A549 (cell line): ENCODE measurements around the gene IRX6. TPM values are rescaled to one million over a fixed set of nuclear protein-coding genes. Genes with fewer than 3 reads are reported as not detected.

ENCODE experiments used
- ATAC-seq, 2 experiments: fragments of 200-7000 bp in 1 of 2; fragments of >200 bp in 1 of 2; cut with Nextera tagmentation in 1 of 2; cut with Tn5 transposase in 1 of 2; 3 replicates each; pipeline versions ENCODE4 v1.8.0 to v1.9.1; 2018 to 2020; ENCODE audit warnings: mild to moderate bottlenecking in 1 of 2, moderate library complexity in 1 of 2
- CTCF ChIA-PET: fragments of 300-600 bp; sonication (Branson Sonifier 250); formaldehyde crosslinking; extraction: SDS; loops from one replicate; lab custom pipeline; 2021; ENCODE audit warnings: antibody characterized with exemption, inconsistent platforms; lab: Yijun Ruan, JAX
- POLR2A ChIA-PET: fragments of 350-600 bp; formaldehyde crosslinking; extraction: SDS; loops from one replicate; lab custom pipeline; 2021; ENCODE audit warnings: antibody characterized with exemption, inconsistent platforms; lab: Yijun Ruan, JAX
- DNase-seq, 2 experiments: peaks; one replicate each; pipeline versions ENCODE4 v3.0.0 to v3.0.0-alpha.2; 2011 to 2016; ENCODE audit warnings: low read depth in 1 of 2, low spot score in 1 of 2
- FAIRE-seq: peaks from 2 replicates; lab custom pipeline; 2011; peaks lifted over from hg19 to GRCh38; lab: Jason Lieb, UNC
- H3K27ac ChIP-seq, 2 experiments: fragments of >200 bp; sonication (Bioruptor Twin); formaldehyde crosslinking; 3 replicates each; pipeline ENCODE4 v1.5.1; 2016 to 2017
- H3K4me1 ChIP-seq: fragments of >200 bp; sonication (Bioruptor Twin); formaldehyde crosslinking; 3 replicates; pipeline ENCODE4 v1.6.1; 2016
- H3K4me2 ChIP-seq: fragments of >200 bp; sonication (Bioruptor Twin); formaldehyde crosslinking; 3 replicates; pipeline ENCODE4 v1.6.1; 2016
- H3K4me3 ChIP-seq: fragments of >200 bp; sonication (Bioruptor Twin); formaldehyde crosslinking; 3 replicates; pipeline ENCODE4 v1.5.1; 2016
- H3K9me3 ChIP-seq: fragments of >200 bp; sonication (Bioruptor Twin); formaldehyde crosslinking; 3 replicates; pipeline ENCODE4 v1.6.1; 2016
- BHLHE40 ChIP-seq: IDR thresholded peaks from 2 replicates; pipeline ENCODE4 v1.6.1; 2012; ENCODE audit warnings: low read depth, low read length, inconsistent platforms
- CBX2 ChIP-seq: fragments of 200-600 bp; sonication (generic); IDR thresholded peaks from 2 replicates; pipeline ENCODE4 v1.6.1; 2016; ENCODE audit warnings: low read depth, mild to moderate bottlenecking, borderline replicate concordance
- CHD2 ChIP-seq: fragments of 150-350 bp; IDR thresholded peaks from 2 replicates; pipeline ENCODE4 v1.6.1; 2014; ENCODE audit warnings: low read length; ENCODE audit not compliant: partially characterized antibody
- CHD4 ChIP-seq: fragments of 200-600 bp; sonication (generic); IDR thresholded peaks from 2 replicates; pipeline ENCODE4 v1.6.1; 2016; ENCODE audit warnings: antibody characterized with exemption, mild to moderate bottlenecking, borderline replicate concordance
- EP300 ChIP-seq, 2 experiments: fragments of >200 bp; sonication (Bioruptor Twin); formaldehyde crosslinking; IDR thresholded peaks; 2 replicates in 1 of 2; 3 replicates in 1 of 2; pipeline ENCODE4 v1.6.1; 2016 to 2017
- FOXS1 ChIP-seq: fragments of 250-450 bp; sonication (Bioruptor Pico); IDR thresholded peaks from 2 replicates; pipeline ENCODE4 v1.5.0; 2020; ENCODE audit warnings: mild to moderate bottlenecking, moderate library complexity
- HDAC2 ChIP-seq: fragments of 200-600 bp; sonication (generic); IDR thresholded peaks from 2 replicates; pipeline ENCODE4 v1.6.1; 2016
- HEYL ChIP-seq: fragments of 250-450 bp; sonication (Bioruptor Pico); IDR thresholded peaks from 2 replicates; pipeline ENCODE4 v1.8.0; 2021; ENCODE audit warnings: mild to moderate bottlenecking, moderate library complexity
- HOXB13 ChIP-seq: fragments of 250-450 bp; sonication (Bioruptor Pico); IDR thresholded peaks from 2 replicates; pipeline ENCODE4 v1.5.0; 2020; ENCODE audit warnings: low read depth, mild to moderate bottlenecking, moderate library complexity
- JUN ChIP-seq, 2 experiments: fragments of >200 bp; sonication (Bioruptor Twin); formaldehyde crosslinking; IDR thresholded peaks; 2 replicates in 1 of 2; 3 replicates in 1 of 2; pipeline ENCODE4 v1.6.1; 2016 to 2017
- JUNB ChIP-seq: fragments of >200 bp; sonication (Bioruptor Twin); formaldehyde crosslinking; IDR thresholded peaks from 2 replicates; pipeline ENCODE4 v1.6.1; 2016
- MAFK ChIP-seq: fragments of 450-650 bp; IDR thresholded peaks from 2 replicates; pipeline ENCODE4 v1.6.1; 2014; ENCODE audit not compliant: partially characterized antibody
- MYC ChIP-seq: IDR thresholded peaks from 2 replicates; pipeline ENCODE4 v1.6.1; 2012; ENCODE audit warnings: mild to moderate bottlenecking, inconsistent platforms, low read length, improper control_type of control experiment, borderline replicate concordance
- NFE2L2 ChIP-seq: fragments of 150-350 bp; conservative IDR thresholded peaks from 2 replicates; pipeline ENCODE4 v1.6.1; 2014; ENCODE audit warnings: low read length
- NR3C1 ChIP-seq: fragments of >200 bp; sonication (Bioruptor Twin); formaldehyde crosslinking; IDR thresholded peaks from 3 replicates; pipeline ENCODE4 v1.6.1; 2017
- PHF8 ChIP-seq: fragments of 200-600 bp; sonication (generic); IDR thresholded peaks from 2 replicates; pipeline ENCODE4 v1.6.1; 2016; ENCODE audit warnings: low read depth, mild to moderate bottlenecking, antibody characterized with exemption, moderate library complexity, borderline replicate concordance
- POLR2AphosphoS2 ChIP-seq: conservative IDR thresholded peaks from 2 replicates; pipeline ENCODE4 v1.6.1; 2012; ENCODE audit warnings: low read length, improper control_type of control experiment, inconsistent platforms
- RCOR1 ChIP-seq: fragments of 150-350 bp; IDR thresholded peaks from 2 replicates; pipeline ENCODE4 v1.6.1; 2014; ENCODE audit warnings: antibody characterized with exemption, low read length, low read depth
- RFX5 ChIP-seq: fragments of 450-650 bp; IDR thresholded peaks from 2 replicates; pipeline ENCODE4 v1.7.1; 2014; ENCODE audit warnings: antibody characterized with exemption, mild to moderate bottlenecking, moderate library complexity
- SMC3 ChIP-seq: fragments of >200 bp; sonication (Bioruptor Twin); formaldehyde crosslinking; IDR thresholded peaks from 3 replicates; pipeline ENCODE4 v1.6.1; 2018; ENCODE audit warnings: inconsistent platforms
- TFCP2L1 ChIP-seq: fragments of 250-450 bp; sonication (Bioruptor Pico); IDR thresholded peaks from 2 replicates; pipeline ENCODE4 v1.5.0; 2021; ENCODE audit warnings: mild to moderate bottlenecking
- ZC3H11A ChIP-seq: fragments of 450-650 bp; IDR thresholded peaks from 2 replicates; pipeline ENCODE4 v1.6.1; 2014; ENCODE audit warnings: antibody characterized with exemption, mild to moderate bottlenecking
- ZNF302 ChIP-seq: fragments of 250-450 bp; sonication (Bioruptor Pico); IDR thresholded peaks from 2 replicates; pipeline ENCODE4 v1.9.0; 2021; ENCODE audit warnings: inconsistent platforms, mild to moderate bottlenecking, moderate library complexity
- WGBS: methylation state at CpG from one replicate; pipeline ENCODE4 v1.1.6; 2017; ENCODE audit errors: missing lambda C conversion rate; 5-methylcytosine and 5-hydroxymethylcytosine counted together
- polyA plus RNA-seq, 4 experiments: library from polyadenylated mRNA; depleted of rRNA in 3 of 4; stranded (reverse); fragments of >200 nt; fragmentation: RNase III in 1 of 4; extraction: RNeasy Plus Mini Kit Qiagen cat#74134 plus additional on column Dnase treatment in 1 of 4; gene quantifications; 2 replicates in 3 of 4; 3 replicates in 1 of 4; pipeline ENCODE4 v1.2.3, GENCODE V29; 2011 to 2017
- TF ChIP-seq, protein P1 (sequence below): fragments of >200 bp; sonication (Bioruptor Twin); formaldehyde crosslinking; IDR thresholded peaks from 2 replicates; pipeline ENCODE4 v1.6.1; 2016
- TF ChIP-seq, protein P2 (sequence below): fragments of 200-600 bp; sonication (generic); IDR thresholded peaks from 2 replicates; pipeline ENCODE4 v1.6.1; 2016; ENCODE audit warnings: antibody characterized with exemption, mild to moderate bottlenecking, moderate library complexity
- TF ChIP-seq, protein P3 (sequence below): fragments of 150-350 bp; IDR thresholded peaks from 2 replicates; pipeline ENCODE4 v1.6.1; 2014; ENCODE audit warnings: low read depth, mild to moderate bottlenecking, low read length

IRX6 gene
- polyA plus RNA-seq, 2 of the 4 experiments (the other 2 are of a cell fraction): not detected

DNA sequence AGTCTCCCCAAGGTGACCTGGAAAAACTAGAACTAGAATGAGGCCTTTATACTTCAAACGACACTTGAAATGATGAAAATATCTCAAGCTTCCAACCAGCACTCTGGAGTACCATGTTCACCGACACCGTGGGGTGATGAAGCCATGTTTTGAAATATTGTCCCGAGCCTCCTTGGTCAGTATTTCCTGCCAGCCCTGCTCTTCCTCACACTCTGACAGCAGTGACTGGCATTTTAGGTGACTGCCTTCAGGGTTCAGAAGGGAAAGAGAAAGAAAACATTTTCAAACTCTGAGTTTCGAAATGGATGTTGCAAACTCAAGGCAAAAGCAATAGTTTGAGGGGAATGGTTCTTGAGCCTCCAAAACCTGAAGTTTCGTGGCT lies 39.3 kb upstream of the IRX6 start:
- POLR2A ChIA-PET: no interaction called here
- FAIRE-seq: no peak
- TF ChIP-seq TFCP2L1 (CRISPR knock-in tag) (no peak), RFX5 (no peak), JUN (IDR thresholded peaks at IDR 0.05) (no peak), HDAC2 (no peak), EP300 (IDR thresholded peaks at IDR 0.05) (no peak), BHLHE40 (no peak), SMC3 (no peak), RCOR1 (no peak), MAFK (no peak)
- TF ChIP-seq, protein P1, sequence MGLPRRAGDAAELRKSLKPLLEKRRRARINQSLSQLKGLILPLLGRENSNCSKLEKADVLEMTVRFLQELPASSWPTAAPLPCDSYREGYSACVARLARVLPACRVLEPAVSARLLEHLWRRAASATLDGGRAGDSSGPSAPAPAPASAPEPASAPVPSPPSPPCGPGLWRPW: no peak
- TF ChIP-seq, protein P2, sequence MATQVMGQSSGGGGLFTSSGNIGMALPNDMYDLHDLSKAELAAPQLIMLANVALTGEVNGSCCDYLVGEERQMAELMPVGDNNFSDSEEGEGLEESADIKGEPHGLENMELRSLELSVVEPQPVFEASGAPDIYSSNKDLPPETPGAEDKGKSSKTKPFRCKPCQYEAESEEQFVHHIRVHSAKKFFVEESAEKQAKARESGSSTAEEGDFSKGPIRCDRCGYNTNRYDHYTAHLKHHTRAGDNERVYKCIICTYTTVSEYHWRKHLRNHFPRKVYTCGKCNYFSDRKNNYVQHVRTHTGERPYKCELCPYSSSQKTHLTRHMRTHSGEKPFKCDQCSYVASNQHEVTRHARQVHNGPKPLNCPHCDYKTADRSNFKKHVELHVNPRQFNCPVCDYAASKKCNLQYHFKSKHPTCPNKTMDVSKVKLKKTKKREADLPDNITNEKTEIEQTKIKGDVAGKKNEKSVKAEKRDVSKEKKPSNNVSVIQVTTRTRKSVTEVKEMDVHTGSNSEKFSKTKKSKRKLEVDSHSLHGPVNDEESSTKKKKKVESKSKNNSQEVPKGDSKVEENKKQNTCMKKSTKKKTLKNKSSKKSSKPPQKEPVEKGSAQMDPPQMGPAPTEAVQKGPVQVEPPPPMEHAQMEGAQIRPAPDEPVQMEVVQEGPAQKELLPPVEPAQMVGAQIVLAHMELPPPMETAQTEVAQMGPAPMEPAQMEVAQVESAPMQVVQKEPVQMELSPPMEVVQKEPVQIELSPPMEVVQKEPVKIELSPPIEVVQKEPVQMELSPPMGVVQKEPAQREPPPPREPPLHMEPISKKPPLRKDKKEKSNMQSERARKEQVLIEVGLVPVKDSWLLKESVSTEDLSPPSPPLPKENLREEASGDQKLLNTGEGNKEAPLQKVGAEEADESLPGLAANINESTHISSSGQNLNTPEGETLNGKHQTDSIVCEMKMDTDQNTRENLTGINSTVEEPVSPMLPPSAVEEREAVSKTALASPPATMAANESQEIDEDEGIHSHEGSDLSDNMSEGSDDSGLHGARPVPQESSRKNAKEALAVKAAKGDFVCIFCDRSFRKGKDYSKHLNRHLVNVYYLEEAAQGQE: no peak
- H3K4me1 ChIP-seq: no peaks in the 10 kb centered on the region
- 0 out of 3 replicates have a peak, but pooled peaks cover 4% of the 10 kb centered on the region for H3K9me3 ChIP-seq
- no peak for ATAC-seq
- CTCF ChIA-PET: interaction anchor here (0.6 to 1.4 kb wide), 2 partner anchors 1046 to 1735 kb away, joined by 3 to 5 read pairs; no protein-coding TSS in a partner anchor
- WGBS: 22% methylated on average over 6 of the region's 6 CpGs
- no peak overlapping the region for H3K27ac ChIP-seq
- H3K4me2 ChIP-seq: no peak overlapping the region
- DNase-seq: no peak
- H3K4me3 ChIP-seq: no peak overlapping the region

DNA sequence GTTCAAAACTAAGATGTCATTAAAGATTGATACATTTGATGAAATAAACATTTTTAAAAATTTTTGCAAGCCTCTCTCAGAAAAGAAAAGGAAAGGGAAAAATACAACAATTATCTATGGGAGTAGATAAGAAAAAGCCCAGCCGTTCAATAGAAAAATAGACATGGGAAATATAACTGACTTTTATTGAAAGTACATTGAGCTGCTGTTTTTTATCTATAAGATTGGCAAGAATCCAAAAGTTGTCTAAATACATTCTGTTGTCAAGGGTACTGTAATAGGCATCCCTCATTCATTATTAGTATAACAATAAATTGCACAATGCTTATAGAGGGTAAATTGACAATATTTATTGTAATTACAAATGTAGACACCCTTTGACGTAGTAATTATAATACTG lies 38.4 kb upstream of the IRX6 start:
- TF ChIP-seq MAFK: no peak
- no peak for FAIRE-seq

DNA sequence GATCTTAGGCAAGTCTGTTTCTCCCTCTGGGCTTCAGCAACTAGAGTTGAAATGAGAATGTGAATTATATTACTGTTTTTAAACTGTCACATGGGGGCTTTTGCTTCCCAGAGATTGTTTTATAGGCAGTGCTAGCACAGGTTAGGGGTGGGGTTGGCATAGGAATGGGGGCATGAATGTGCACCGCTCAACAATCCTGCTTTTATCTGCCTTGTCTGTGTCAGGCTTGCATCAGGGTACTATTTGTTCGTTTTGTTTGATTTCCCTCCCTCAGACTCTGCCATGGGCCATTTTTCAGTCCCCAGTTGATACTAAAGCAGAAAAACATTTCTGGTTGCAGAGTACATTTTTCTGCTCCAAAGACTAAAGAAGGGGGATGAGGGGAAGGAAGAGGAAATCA lies 34.6 kb upstream of the IRX6 start:
- ATAC-seq (no peak), DNase-seq (no peak), FAIRE-seq (no peak)
- ChIA-PET POLR2A (no interaction called here), CTCF (no interaction called here)
- no peak for TF ChIP-seq ZC3H11A
- TF ChIP-seq, protein P2: no peak
- TF ChIP-seq MYC: no peak
- TF ChIP-seq CBX2: no peak
- TF ChIP-seq FOXS1 (CRISPR knock-in tag): no peak
- no peak for TF ChIP-seq CHD2
- no peak for TF ChIP-seq SMC3
- no peak for TF ChIP-seq HOXB13 (CRISPR knock-in tag)
- TF ChIP-seq, protein P3, sequence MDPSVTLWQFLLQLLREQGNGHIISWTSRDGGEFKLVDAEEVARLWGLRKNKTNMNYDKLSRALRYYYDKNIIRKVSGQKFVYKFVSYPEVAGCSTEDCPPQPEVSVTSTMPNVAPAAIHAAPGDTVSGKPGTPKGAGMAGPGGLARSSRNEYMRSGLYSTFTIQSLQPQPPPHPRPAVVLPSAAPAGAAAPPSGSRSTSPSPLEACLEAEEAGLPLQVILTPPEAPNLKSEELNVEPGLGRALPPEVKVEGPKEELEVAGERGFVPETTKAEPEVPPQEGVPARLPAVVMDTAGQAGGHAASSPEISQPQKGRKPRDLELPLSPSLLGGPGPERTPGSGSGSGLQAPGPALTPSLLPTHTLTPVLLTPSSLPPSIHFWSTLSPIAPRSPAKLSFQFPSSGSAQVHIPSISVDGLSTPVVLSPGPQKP: no peak
- TF ChIP-seq POLR2AphosphoS2: no peak
- no peak for TF ChIP-seq EP300 (IDR thresholded peaks at IDR 0.05)
- no peak for TF ChIP-seq PHF8
- no peak for TF ChIP-seq JUN (IDR thresholded peaks at IDR 0.05)
- TF ChIP-seq HEYL (CRISPR knock-in tag): no peak
- TF ChIP-seq RFX5: no peak
- TF ChIP-seq NFE2L2: no peak
- no peak for TF ChIP-seq ZNF302 (CRISPR knock-in tag)
- TF ChIP-seq JUNB: no peak
- TF ChIP-seq NR3C1: no peak
- no peak for TF ChIP-seq CHD4
- Histone ChIP-seq H3K4me3 (no peak overlapping the region), H3K4me1 (no peaks in the 10 kb centered on the region), H3K9me3 (0 out of 3 replicates have a peak, but pooled peaks cover 4% of the 10 kb centered on the region), H3K27ac (no peak overlapping the region), H3K4me2 (no peak overlapping the region)
- WGBS: 2% methylated on average over 2 of the region's 2 CpGs

More for the DNA sequence above, 38.4 kb upstream of the IRX6 start:
- Histone ChIP-seq H3K9me3 (0 out of 3 replicates have a peak, but pooled peaks cover 4% of the 10 kb centered on the region), H3K27ac (no peak overlapping the region), H3K4me2 (no peak overlapping the region), H3K4me1 (no peaks in the 10 kb centered on the region), H3K4me3 (no peak overlapping the region)
- CTCF ChIA-PET: interaction anchor here (1.2 to 1.4 kb wide), 2 partner anchors 11 to 1736 kb away, joined by 3 read pairs; no protein-coding TSS in a partner anchor
- ATAC-seq (no peak), DNase-seq (no peak)
- WGBS: 19% methylated on average over 2 of the region's 2 CpGs
- POLR2A ChIA-PET: no interaction called here
